ENCODE data around the gene PRSS8.

Gene PRSS8

GRCh38 chr16:31134625-31135534 lies 647 bp downstream of the PRSS8 start:
- no peaks in the 10 kb centered on the region for H3K9me3 ChIP-seq
- H3K4me1 ChIP-seq, result peaks cover 33% of the 10 kb centered on the region
- TF ChIP-seq Cebpa-rat (IDR thresholded peaks at IDR 0.05), result no peak
- H4K20me1 ChIP-seq, result no peaks in the 10 kb centered on the region
- peaks cover 35% of the 10 kb centered on the region for H3K36me3 ChIP-seq
- peak overlapping the region; percentile 51 for H3K4me2 ChIP-seq
- H3K9ac ChIP-seq, result no peak overlapping the region
- H3K4me3 ChIP-seq, result no peak overlapping the region
- peak overlapping the region; percentile 44; the same call in 1 of the 2 replicates for H3K27ac ChIP-seq
- no peaks in the 10 kb centered on the region for H3K27me3 ChIP-seq

GRCh38 chr16:31134091-31134571 lies 1.4 kb downstream of the PRSS8 start:
- H3K4me3 ChIP-seq, result no peak overlapping the region

GRCh38 chr16:31133046-31133501 lies 2.5 kb downstream of the PRSS8 start:
- Histone ChIP-seq H3K27ac (no peak overlapping the region), H4K20me1 (no peaks in the 10 kb centered on the region), H3K9ac (no peak overlapping the region), H3K9me3 (no peaks in the 10 kb centered on the region), H3K4me2 (no peak overlapping the region; the same call in 1 of the 2 replicates), H3K36me3 (peaks cover 41% of the 10 kb centered on the region), H3K4me3 (no peak overlapping the region), H3K27me3 (no peaks in the 10 kb centered on the region), H3K4me1 (peaks cover 47% of the 10 kb centered on the region)
- TF ChIP-seq Cebpa-rat (IDR thresholded peaks at IDR 0.05), result no peak

More at GRCh38 chr16:31134091-31134571, 1.4 kb downstream of the PRSS8 start:
- no peak overlapping the region for H3K9ac ChIP-seq
- peak overlapping the region; percentile 51 for H3K4me2 ChIP-seq
- no peak for TF ChIP-seq Cebpa-rat (IDR thresholded peaks at IDR 0.05)
- H3K9me3 ChIP-seq, result no peaks in the 10 kb centered on the region
- no peaks in the 10 kb centered on the region for H3K27me3 ChIP-seq
- peaks cover 40% of the 10 kb centered on the region for H3K36me3 ChIP-seq
- H3K27ac ChIP-seq, result peak overlapping the region; percentile 44; the same call in 1 of the 2 replicates
- H3K4me1 ChIP-seq, result peaks cover 36% of the 10 kb centered on the region
- no peaks in the 10 kb centered on the region for H4K20me1 ChIP-seq

DNA sequence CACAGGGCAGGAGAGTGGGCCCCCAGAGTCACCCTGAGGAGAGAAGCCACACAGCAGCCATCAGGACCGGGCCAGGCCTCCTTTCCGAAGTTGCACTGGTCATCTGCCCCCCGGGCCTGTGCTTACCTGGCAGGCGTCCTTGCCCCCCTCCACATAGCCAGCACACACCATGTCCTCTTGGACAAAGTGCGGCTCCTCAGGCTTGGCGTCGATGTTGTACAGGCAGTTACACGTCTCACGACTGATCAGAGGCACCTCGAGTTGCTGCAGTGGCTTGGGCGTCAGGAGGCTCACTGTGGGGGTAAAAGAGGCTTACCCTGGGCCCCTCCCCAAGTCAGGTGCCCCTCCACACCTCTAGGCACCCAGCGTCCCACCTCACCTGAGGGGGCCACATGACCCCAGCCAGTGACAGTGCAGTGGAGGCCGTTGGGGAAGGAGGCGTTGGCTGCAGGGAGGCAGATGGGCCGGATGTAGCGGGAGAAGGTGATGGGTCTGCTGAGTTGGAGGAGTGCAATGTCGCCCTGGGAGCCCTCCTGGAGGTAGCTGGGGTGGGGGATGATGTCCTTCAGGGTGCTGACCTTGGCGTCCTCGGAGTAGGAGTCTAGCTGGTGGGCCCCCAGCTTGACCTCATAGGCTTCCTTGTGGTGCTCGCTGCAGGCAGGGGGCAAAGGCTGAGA lies 3.1 kb downstream of the PRSS8 start:
- Histone ChIP-seq H3K9ac (no peak overlapping the region), H3K36me3 (peaks cover 47% of the 10 kb centered on the region), H3K9me3 (no peaks in the 10 kb centered on the region), H3K27ac (no peak overlapping the region), H3K27me3 (no peaks in the 10 kb centered on the region), H4K20me1 (no peaks in the 10 kb centered on the region), H3K4me1 (peaks cover 53% of the 10 kb centered on the region), H3K4me3 (no peak overlapping the region), H3K4me2 (no peak overlapping the region)
- TF ChIP-seq Cebpa-rat (IDR thresholded peaks at IDR 0.05), result no peak

GRCh38 chr16:31131841-31132271 lies 3.7 kb downstream of the PRSS8 start:
- Histone ChIP-seq H3K27me3 (no peaks in the 10 kb centered on the region), H3K4me1 (peaks cover 59% of the 10 kb centered on the region), H3K4me2 (no peak overlapping the region), H3K9me3 (no peaks in the 10 kb centered on the region), H3K36me3 (peaks cover 53% of the 10 kb centered on the region), H4K20me1 (no peaks in the 10 kb centered on the region), H3K4me3 (no peak overlapping the region), H3K9ac (no peak overlapping the region), H3K27ac (no peak overlapping the region)
- TF ChIP-seq Cebpa-rat (IDR thresholded peaks at IDR 0.05), result no peak

DNA sequence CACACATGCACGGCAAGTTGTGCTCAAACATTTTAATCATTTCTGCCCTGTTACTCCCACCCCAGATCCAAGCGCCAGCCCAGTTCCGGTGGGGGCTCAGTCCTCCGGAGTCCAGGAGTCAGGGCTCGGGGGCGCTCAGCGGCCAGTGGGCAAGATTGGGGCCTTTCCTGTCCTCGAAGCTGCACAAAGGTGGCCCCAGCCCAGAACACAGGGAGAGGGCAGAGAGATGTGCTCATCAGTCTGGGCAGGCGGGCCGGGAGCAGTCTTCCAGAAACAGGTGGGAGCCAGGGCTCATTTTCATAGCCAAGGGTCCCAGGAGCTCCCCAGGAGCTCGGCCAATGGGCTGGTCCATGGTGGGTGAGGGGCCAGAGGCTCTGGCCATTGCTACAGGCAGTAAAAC lies 4.1 kb downstream of the PRSS8 start:
- no peaks in the 10 kb centered on the region for H4K20me1 ChIP-seq
- H3K9ac ChIP-seq, result no peak overlapping the region
- peaks cover 55% of the 10 kb centered on the region for H3K36me3 ChIP-seq
- no peaks in the 10 kb centered on the region for H3K9me3 ChIP-seq
- H3K27me3 ChIP-seq, result no peaks in the 10 kb centered on the region
- no peak for TF ChIP-seq Cebpa-rat (IDR thresholded peaks at IDR 0.05)
- H3K4me1 ChIP-seq, result peaks cover 60% of the 10 kb centered on the region
- no peak overlapping the region for H3K27ac ChIP-seq
- H3K4me2 ChIP-seq, result no peak overlapping the region
- no peak overlapping the region for H3K4me3 ChIP-seq

GRCh38 chr16:31130899-31131298 lies 4.6 kb downstream of the PRSS8 start:
- Histone ChIP-seq H3K9me3 (no peaks in the 10 kb centered on the region), H3K36me3 (peaks cover 60% of the 10 kb centered on the region), H3K9ac (no peak overlapping the region), H4K20me1 (no peaks in the 10 kb centered on the region), H3K27me3 (no peaks in the 10 kb centered on the region), H3K27ac (no peak overlapping the region), H3K4me3 (no peak overlapping the region), H3K4me2 (no peak overlapping the region), H3K4me1 (peaks cover 60% of the 10 kb centered on the region)
- TF ChIP-seq Cebpa-rat (IDR thresholded peaks at IDR 0.05), result no peak

DNA sequence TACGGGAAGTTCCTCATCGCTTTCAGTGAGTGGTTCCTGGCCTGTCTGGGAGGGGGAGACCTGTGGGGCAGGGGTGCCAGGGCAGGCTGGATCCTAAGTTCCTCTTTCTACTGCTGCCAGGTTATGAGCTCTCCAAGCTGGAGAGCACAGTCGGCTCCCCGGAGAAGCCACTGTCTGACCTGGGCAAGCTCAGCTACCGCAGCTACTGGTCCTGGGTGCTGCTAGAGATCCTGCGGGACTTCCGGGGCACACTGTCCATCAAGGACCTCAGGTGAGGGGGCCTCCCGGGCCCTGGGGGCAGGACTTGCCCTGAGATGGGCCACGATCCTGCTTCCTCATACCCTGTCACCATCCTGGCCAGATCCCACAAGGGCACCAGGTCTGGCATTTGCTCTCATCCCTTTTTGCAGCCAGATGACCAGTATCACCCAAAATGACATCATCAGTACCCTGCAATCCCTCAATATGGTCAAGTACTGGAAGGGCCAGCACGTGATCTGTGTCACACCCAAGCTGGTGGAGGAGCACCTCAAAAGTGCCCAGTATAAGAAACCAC lies 5.1 kb downstream of the PRSS8 start:
- TF ChIP-seq Cebpa-rat (IDR thresholded peaks at IDR 0.05), result no peak
- H3K4me2 ChIP-seq, result 0 out of 2 replicates have a peak overlapping the region, but pooled peaks have one; percentile 64
- H3K36me3 ChIP-seq, result peaks cover 65% of the 10 kb centered on the region
- no peaks in the 10 kb centered on the region for H3K27me3 ChIP-seq
- no peaks in the 10 kb centered on the region for H4K20me1 ChIP-seq
- no peak overlapping the region for H3K27ac ChIP-seq
- peaks cover 60% of the 10 kb centered on the region for H3K4me1 ChIP-seq
- H3K9ac ChIP-seq, result no peak overlapping the region; the same call in 1 of the 2 replicates
- no peaks in the 10 kb centered on the region for H3K9me3 ChIP-seq
- no peak overlapping the region for H3K4me3 ChIP-seq

- Histone ChIP-seq H3K9ac (peak overlapping the region; percentile 71), H3K4me1 (peaks cover 53% of the 10 kb centered on the region), H4K20me1 (no peaks in the 10 kb centered on the region), H3K4me2 (peak overlapping the region; percentile 64), H3K9me3 (no peaks in the 10 kb centered on the region), H3K36me3 (peaks cover 72% of the 10 kb centered on the region), H3K27me3 (no peaks in the 10 kb centered on the region), H3K27ac (peak overlapping the region; percentile 94), H3K4me3 (no peak overlapping the region)
- no peak for TF ChIP-seq Cebpa-rat (IDR thresholded peaks at IDR 0.05)
These were observed 5.8 kb downstream of the PRSS8 start for GRCh38 chr16:31129568-31130335.

All from BLaER1 (cell line).